Sigmoid colon (tissue), 4 donors: ENCODE results near the gene RYK.

Experiments
- POLR2AphosphoS5 ChIP-seq, 4 donors: sonication (generic); formaldehyde crosslinking; IDR thresholded peaks; one replicate each; pipeline ENCODE4 v1.6.1; 2017; ENCODE audit warnings: antibody characterized with exemption in 4 of 4
- TF ChIP-seq, protein P1 (sequence below), 4 experiments: fragments of 450-650 bp in 3 of 4; fragments of 200-600 bp in 1 of 4; IDR thresholded peaks; one replicate each; pipeline ENCODE4 v1.5.1; 2016 to 2019; ENCODE audit warnings: antibody characterized with exemption in 4 of 4, mild to moderate bottlenecking in 3 of 4, moderate library complexity in 2 of 4

DNA sequence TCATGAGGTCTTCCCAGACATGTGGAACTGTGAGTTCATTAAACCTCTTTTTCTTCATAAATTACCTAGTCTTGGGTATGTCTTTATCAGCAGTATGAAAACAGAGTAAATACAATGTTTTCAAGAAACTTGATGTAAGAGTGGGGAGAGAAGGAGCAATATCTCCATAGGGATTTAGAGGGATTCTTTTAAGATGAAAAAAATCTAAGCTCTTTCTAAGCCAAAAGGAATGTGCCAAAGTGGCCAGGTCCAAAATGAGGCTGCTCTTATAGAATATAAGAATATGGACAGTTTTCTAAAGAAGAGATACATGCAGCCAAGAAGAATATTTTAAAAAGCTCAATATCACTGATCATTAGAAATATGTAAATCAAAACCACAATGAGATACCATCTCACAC is 23.9 kb upstream of the RYK start:
- TF ChIP-seq POLR2AphosphoS5 (IDR thresholded peaks at IDR 0.05): no peak
- TF ChIP-seq, protein P1, sequence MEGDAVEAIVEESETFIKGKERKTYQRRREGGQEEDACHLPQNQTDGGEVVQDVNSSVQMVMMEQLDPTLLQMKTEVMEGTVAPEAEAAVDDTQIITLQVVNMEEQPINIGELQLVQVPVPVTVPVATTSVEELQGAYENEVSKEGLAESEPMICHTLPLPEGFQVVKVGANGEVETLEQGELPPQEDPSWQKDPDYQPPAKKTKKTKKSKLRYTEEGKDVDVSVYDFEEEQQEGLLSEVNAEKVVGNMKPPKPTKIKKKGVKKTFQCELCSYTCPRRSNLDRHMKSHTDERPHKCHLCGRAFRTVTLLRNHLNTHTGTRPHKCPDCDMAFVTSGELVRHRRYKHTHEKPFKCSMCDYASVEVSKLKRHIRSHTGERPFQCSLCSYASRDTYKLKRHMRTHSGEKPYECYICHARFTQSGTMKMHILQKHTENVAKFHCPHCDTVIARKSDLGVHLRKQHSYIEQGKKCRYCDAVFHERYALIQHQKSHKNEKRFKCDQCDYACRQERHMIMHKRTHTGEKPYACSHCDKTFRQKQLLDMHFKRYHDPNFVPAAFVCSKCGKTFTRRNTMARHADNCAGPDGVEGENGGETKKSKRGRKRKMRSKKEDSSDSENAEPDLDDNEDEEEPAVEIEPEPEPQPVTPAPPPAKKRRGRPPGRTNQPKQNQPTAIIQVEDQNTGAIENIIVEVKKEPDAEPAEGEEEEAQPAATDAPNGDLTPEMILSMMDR (IDR thresholded peaks at IDR 0.05): no peak
